NB4 (cell line): Measurements from ENCODE around the gene COL21A1.

Experiments
- DNase-seq: peaks from one replicate; pipeline ENCODE4 v3.0.0; 2010; ENCODE audit warnings: low read depth
- H3K4me3 ChIP-seq: one replicate; pipeline ENCODE4 v1.5.1; 2011; ENCODE audit warnings: mild to moderate bottlenecking, low read depth, low read length, moderate library complexity
- MAX ChIP-seq: IDR thresholded peaks from 2 replicates; pipeline ENCODE4 v1.6.1; 2011; ENCODE audit warnings: low read depth, low read length
- MYC ChIP-seq: IDR thresholded peaks from 2 replicates; pipeline ENCODE4 v1.6.1; 2011; ENCODE audit warnings: low read depth, low read length
- POLR2A ChIP-seq: IDR thresholded peaks from 2 replicates; pipeline ENCODE4 v1.6.1; 2011; ENCODE audit warnings: mild to moderate bottlenecking; ENCODE audit not compliant: insufficient read length; ENCODE audit errors: extremely low read depth
- TF ChIP-seq, protein P1 (sequence below): IDR thresholded peaks from one replicate; pipeline ENCODE4 v1.5.1; 2012; ENCODE audit warnings: low read depth, low read length

Gene COL21A1

DNA sequence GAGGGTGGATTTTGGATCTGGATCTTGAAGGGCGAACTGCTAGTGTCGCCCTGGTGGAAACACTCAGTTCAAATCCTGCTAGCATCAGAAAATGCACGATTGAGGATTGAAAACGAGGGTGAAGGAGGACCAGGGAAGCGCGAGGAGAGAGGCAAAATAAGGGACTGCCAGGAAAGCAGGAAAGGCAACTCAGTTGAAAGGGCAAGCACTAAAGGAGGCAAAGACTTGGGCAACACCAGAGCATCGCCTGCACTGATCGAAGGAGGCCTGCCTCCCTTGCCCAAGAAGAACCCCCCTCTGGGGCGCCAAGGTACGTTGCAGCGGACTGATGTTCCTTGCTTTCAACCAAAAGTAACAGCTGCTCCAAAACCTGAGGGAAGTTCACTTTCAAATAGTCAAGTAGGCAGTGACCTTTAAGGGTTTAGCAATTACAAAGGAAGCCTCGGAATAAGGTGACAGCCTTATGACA, 308 bp upstream of the COL21A1 start:
- TF ChIP-seq POLR2A = no peak
- TF ChIP-seq MAX = no peak
- TF ChIP-seq, protein P1, sequence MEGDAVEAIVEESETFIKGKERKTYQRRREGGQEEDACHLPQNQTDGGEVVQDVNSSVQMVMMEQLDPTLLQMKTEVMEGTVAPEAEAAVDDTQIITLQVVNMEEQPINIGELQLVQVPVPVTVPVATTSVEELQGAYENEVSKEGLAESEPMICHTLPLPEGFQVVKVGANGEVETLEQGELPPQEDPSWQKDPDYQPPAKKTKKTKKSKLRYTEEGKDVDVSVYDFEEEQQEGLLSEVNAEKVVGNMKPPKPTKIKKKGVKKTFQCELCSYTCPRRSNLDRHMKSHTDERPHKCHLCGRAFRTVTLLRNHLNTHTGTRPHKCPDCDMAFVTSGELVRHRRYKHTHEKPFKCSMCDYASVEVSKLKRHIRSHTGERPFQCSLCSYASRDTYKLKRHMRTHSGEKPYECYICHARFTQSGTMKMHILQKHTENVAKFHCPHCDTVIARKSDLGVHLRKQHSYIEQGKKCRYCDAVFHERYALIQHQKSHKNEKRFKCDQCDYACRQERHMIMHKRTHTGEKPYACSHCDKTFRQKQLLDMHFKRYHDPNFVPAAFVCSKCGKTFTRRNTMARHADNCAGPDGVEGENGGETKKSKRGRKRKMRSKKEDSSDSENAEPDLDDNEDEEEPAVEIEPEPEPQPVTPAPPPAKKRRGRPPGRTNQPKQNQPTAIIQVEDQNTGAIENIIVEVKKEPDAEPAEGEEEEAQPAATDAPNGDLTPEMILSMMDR = no peak
- TF ChIP-seq MYC = no peak
- no peak for DNase-seq
- no peak overlapping the region for H3K4me3 ChIP-seq

GRCh38 chr6:56246541-56246880, 869 bp downstream of the COL21A1 start:
- no peak for TF ChIP-seq MYC
- TF ChIP-seq, protein P1 = no peak
- no peak for TF ChIP-seq MAX
- no peak for TF ChIP-seq POLR2A
- no peak overlapping the region for H3K4me3 ChIP-seq
- no peak for DNase-seq

GRCh38 chr6:56245903-56246351, 1.5 kb downstream of the COL21A1 start:
- no peak overlapping the region for H3K4me3 ChIP-seq
- TF ChIP-seq, protein P1 = no peak
- TF ChIP-seq MYC (no peak), POLR2A (no peak), MAX (no peak)
- DNase-seq = no peak

- TF ChIP-seq MAX (no peak), MYC (no peak), POLR2A (no peak)
- TF ChIP-seq, protein P1 = no peak
- H3K4me3 ChIP-seq = no peak overlapping the region
- no peak for DNase-seq
Measured at GRCh38 chr6:56244528-56245253, 2.7 kb downstream of the COL21A1 start.

DNA sequence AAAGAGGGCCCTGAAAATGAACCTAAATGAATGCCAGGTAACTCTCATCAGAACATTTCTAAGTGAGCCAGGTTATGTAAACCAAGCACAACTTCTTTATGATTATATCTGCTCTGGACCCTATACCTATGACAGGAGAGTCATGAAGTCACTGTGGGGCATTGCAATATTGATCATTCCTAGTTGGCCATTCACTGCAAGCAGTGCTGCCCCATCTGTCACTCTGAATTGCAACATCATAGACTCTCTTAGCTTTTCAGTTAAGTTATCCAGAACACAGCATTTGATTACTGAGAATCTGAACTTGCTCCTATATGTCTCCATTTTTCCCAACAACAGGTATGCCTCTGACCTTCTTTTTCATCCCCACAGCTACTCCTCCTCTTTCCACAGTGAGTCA, 3.3 kb downstream of the COL21A1 start:
- no peak for TF ChIP-seq POLR2A
- no peak for TF ChIP-seq MAX
- no peak for TF ChIP-seq MYC
- TF ChIP-seq, protein P1 = no peak
- no peak overlapping the region for H3K4me3 ChIP-seq
- DNase-seq = no peak
